Sigmoid colon (tissue), 3 donors: ENCODE data around the gene NXPH4.

Experiments
- POLR2A ChIP-seq, 2 donors: fragments of 450-650 bp; IDR thresholded peaks; one replicate each; pipeline ENCODE4 v1.6.1; 2016; ENCODE audit warnings: antibody characterized with exemption in 2 of 2, mild to moderate bottlenecking in 2 of 2, moderate library complexity in 2 of 2
- TF ChIP-seq, protein P1 (sequence below), 4 experiments: fragments of 450-650 bp in 3 of 4; fragments of 200-600 bp in 1 of 4; IDR thresholded peaks; one replicate each; pipeline ENCODE4 v1.5.1; 2016 to 2019; ENCODE audit warnings: antibody characterized with exemption in 4 of 4, mild to moderate bottlenecking in 3 of 4, moderate library complexity in 2 of 4

DNA sequence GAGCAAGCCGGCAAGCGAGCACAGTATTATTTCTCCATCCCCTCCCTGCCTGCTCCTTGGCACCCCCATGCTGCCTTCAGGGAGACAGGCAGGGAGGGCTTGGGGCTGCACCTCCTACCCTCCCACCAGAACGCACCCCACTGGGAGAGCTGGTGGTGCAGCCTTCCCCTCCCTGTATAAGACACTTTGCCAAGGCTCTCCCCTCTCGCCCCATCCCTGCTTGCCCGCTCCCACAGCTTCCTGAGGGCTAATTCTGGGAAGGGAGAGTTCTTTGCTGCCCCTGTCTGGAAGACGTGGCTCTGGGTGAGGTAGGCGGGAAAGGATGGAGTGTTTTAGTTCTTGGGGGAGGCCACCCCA, 3.9 kb upstream of the NXPH4 start:
- no peak for TF ChIP-seq POLR2A (IDR thresholded peaks at IDR 0.05)
- TF ChIP-seq, protein P1, sequence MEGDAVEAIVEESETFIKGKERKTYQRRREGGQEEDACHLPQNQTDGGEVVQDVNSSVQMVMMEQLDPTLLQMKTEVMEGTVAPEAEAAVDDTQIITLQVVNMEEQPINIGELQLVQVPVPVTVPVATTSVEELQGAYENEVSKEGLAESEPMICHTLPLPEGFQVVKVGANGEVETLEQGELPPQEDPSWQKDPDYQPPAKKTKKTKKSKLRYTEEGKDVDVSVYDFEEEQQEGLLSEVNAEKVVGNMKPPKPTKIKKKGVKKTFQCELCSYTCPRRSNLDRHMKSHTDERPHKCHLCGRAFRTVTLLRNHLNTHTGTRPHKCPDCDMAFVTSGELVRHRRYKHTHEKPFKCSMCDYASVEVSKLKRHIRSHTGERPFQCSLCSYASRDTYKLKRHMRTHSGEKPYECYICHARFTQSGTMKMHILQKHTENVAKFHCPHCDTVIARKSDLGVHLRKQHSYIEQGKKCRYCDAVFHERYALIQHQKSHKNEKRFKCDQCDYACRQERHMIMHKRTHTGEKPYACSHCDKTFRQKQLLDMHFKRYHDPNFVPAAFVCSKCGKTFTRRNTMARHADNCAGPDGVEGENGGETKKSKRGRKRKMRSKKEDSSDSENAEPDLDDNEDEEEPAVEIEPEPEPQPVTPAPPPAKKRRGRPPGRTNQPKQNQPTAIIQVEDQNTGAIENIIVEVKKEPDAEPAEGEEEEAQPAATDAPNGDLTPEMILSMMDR (IDR thresholded peaks at IDR 0.05) = no peak
